Globus pallidus (tissue), 1 donor: ENCODE data around the gene ELOVL5.
"Not testable (repeated sequence)": the region's sequence is repeated elsewhere in the genome, so short reads cannot be mapped to it uniquely, and the experiment has no call there.

Experiments used
- DNase-seq: peaks from one replicate; pipeline ENCODE4 v3.0.0-alpha.2; 2015; ENCODE audit warnings: low spot score

The ELOVL5 gene

GRCh38 chr6:53328375-53328774, 20.4 kb downstream of the ELOVL5 start:
- no peak for DNase-seq

- DNase-seq = no peak
These were observed 21.7 kb downstream of the ELOVL5 start for GRCh38 chr6:53327017-53327395.

DNA sequence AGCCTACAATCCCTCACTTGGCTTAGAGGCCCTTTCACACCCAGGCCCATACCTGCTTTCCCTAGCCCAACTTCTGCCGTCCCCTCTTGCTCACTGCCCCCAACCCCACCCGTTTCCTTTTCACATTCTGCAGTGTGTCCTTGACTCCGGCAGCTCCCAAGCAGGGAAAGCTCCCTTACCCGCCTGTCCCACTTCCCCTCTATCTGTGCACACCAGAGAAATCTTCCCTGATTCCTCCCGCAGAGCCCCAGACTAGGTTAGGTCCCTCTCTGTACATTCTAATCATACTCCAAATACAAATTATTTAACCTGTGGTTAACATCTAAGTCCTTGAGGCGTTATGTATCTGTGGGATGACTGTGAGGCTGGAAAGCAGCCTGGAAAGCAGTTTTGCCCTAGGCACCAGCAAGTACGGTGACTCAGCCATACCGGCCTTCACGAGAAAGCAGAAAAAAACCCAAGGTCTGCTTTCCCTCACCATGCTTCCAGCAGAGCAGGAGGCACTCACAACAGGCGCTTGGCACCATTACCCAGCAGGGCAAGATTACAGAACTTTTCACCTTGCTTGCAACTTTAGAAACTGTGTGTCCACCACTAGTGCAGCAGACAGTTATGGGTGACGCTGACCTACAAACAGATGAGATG, 22.3 kb downstream of the ELOVL5 start:
- no peak for DNase-seq

DNA sequence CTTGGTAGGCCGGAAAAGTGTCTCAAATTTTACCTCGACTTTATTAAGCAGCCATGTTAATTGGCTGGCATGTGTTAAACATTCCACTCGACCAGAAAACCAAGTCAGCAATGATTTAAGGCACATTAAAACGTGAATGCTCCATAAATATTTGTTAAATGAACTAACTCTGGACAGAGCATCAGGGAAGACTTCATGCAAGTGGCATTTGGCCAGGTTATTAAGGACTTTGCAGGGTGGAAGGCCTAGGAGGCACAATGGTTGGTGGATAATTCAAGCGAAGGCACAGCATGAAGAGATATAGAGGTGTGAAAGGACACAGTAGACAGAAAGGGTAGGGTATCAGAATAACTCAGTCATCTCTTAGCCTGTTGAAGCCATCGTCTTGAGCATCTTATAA, 23.0 kb downstream of the ELOVL5 start:
- no peak for DNase-seq

DNA sequence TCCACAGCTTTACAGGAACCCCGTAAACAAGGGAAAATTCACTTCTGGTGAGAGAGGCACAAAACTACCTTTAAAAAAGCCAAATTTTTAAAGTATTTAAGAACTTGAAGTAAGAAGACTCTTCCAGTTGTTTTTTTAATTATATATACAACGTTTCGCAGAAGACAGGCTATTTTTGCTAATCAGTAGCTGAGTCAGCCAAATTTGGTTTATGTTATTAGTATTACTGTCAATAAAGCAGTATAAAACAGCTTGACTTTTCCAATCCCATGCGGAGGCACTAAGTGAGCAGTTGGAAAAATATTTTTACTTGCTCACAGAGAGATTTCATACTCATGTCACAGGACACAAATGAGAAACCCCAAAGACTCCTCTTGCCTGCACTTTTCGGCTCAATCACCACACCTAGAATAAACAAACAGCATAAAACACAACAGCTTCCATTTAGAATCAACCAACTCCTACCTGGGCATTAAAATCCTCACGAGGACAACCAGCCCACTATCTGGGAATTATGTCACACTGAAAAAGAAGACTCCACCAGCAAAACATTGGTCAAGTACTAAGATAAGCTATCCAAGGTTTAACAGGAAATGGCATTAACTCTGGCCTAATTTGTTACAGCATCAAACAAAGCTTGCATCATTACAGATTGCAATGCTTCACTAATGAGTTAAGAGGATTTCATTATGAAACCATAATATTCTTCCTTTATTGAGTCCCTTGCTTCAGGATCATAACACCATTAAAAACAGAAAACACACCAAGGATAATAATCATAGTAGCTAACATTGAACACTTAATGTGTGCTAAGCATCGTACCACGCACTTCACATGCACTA, 26.3 kb downstream of the ELOVL5 start:
- DNase-seq = no peak

- no peak for DNase-seq
These were observed 27.0 kb downstream of the ELOVL5 start for GRCh38 chr6:53321701-53322100.

DNA sequence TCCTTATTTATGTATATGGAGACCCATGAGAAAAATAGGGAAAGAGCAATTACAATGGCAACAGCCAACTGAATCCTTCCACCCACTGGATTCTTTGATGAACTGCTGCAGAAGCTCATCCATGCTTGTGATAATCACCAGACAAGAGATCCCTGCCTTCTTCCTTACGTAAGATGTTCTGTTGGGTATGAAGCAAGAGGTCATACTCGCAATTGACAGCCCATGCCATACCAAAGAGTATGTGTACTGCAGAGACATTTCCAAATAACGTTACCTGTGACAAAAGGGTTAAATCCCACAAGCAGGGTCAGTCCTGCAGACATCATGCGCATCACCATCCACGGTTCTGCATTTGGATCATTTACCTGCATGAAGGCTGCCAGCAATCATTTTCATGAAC, 27.8 kb downstream of the ELOVL5 start:
- DNase-seq = no peak

GRCh38 chr6:53318429-53318828, 30.3 kb downstream of the ELOVL5 start:
- no peak for DNase-seq

DNA sequence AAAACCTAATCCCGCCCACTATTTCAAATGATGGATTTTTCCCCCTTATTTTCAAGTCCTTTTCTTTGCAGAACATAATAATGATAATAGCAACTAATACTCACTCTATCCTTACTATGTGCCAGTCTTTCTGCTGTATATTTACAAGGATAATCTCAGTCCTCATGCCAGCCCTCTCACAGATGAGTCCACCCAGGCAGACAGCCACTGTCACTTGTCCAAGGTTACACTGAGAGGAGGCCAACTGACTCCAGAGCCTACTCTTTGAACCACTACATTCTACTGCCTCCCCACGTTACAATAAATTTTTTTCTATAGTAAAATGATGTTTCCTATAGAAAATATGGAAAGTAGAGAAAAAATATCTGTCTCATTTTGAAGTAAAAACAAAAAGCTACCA, 30.9 kb downstream of the ELOVL5 start:
- no peak for DNase-seq

DNA sequence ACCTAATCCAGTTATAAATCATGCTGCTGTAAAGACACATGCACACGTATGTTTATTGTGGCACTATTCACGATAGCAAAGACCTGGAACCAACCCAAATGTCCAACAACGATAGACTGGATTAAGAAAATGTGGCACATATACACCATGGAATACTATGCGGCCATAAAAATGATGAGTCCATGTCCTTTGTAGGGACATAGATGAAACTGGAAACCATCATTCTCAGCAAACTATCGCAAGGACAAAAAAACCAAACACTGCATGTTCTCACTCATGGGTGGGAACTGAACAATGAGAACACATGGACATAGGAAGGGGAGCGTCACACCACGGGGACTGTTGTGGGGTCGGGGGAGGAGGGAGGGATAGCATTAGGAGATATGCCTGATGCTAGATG, 31.5 kb downstream of the ELOVL5 start:
- DNase-seq = not testable (repeated sequence)

GRCh38 chr6:53316142-53316541, 32.6 kb downstream of the ELOVL5 start:
- no peak for DNase-seq

- no peak for DNase-seq
These were observed 33.5 kb downstream of the ELOVL5 start for GRCh38 chr6:53315086-53315724.

- DNase-seq = no peak
These were observed 34.9 kb downstream of the ELOVL5 start for GRCh38 chr6:53313784-53314400.

- DNase-seq = no peak
These were observed 36.4 kb downstream of the ELOVL5 start for GRCh38 chr6:53312355-53312754.

GRCh38 chr6:53311586-53311935, 37.2 kb downstream of the ELOVL5 start:
- DNase-seq = no peak

DNA sequence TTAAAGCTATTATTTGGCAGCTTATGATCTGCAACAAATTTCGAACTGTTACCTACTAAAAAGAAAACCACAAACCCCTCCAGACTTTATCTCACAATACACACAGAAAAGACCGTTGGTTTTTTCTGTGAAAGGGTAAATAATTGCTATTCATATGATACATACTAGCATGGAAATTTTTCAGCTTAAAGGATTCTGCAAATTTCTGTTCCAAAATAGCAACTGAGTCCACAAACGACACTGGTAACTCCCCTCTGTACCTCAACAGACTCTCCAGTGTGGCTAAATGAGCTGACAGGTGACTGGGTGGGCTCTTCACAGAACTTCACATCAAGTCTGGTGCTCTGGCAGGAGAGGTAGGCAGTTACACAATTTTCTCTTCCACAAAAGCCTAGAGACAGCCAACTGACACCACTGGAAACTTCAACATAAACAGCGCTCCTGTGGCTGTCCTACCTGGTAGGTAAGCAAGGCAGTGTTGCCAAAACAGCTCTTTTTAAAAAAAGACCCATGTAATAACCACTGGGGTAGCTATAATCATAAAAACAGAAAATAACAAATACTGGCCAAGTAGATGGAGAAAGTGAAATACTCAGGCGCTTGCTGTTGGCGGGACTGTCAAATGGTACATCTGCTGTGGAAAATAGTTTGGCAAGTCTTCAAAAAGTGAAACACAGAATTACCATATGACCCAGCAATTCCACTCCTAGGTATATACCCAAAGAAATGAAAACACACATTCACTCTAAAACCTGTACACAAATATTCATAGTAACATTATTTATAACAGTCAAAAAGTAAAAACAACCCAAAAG, 37.8 kb downstream of the ELOVL5 start:
- DNase-seq = no peak

GRCh38 chr6:53309901-53310300, 38.8 kb downstream of the ELOVL5 start:
- DNase-seq = no peak

DNA sequence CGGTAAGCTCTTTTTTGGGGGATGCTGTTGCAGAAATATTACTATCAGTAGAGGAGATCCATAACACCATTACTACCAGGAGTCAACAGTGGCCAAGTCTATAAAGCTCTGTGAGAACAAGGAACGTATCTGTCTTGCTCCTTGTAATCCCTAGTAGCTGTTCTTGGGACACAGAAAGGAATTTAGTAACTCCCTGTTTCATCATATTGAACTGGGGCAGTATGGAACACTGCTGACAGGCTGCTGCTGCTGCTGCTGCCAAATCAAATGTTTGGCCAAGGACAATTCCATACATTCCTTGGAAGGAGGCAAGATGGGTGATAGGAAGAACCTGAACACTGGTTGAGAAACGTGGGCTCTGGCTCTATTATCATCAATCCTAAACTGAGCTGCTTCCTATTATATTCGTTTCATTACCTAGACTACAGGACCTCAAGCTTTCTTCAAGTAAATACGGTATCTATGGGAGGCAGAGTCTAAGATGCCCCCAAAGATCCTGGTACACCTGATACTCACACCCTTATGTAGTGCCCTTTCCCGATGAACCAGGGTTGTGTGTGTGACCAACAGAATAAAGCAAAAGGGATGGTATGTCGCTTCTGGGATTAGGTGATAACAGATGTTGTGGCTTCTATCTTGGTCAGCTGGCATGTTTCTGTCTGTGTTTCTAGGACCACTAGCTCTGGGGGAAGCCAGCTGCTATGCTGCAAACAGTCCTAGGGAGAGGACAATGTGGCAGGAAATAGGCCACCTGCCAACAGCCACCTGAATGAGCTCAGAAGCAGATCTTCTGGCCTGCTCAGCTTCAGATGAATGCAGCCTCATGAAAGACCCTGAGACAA, 39.5 kb downstream of the ELOVL5 start:
- no peak for DNase-seq

GRCh38 chr6:53306819-53307347, 41.9 kb downstream of the ELOVL5 start:
- no peak for DNase-seq

GRCh38 chr6:53306217-53306616, 42.5 kb downstream of the ELOVL5 start:
- not testable (repeated sequence) for DNase-seq

GRCh38 chr6:53305506-53306005, 43.2 kb downstream of the ELOVL5 start:
- DNase-seq = not testable (repeated sequence)
